Left lobe of liver (tissue), 2 donors: ENCODE data around the gene OR11L1. TPM values are rescaled to one million over a fixed set of nuclear protein-coding genes. Genes with fewer than 3 reads are reported as not detected.

Experiments used
- ATAC-seq: fragments of 200-7000 bp; cut with Tn5 transposase; one replicate; pipeline ENCODE4 v1.9.1; 2020; ENCODE audit warnings: mild to moderate bottlenecking, moderate library complexity
- DNase-seq: peaks from one replicate; pipeline ENCODE4 v3.0.0-alpha.2; 2020; ENCODE audit warnings: low spot score
- total RNA-seq: library from RNA; stranded (reverse); gene quantifications from one replicate; pipeline ENCODE4 v1.2.1, GENCODE V29; 2021
- donor health status: DM: no; HTN: no; CAD: no; lungs with moderate emphysema.
- donor health status: DM: no; HTN: yes; CAD: no.

Gene OR11L1
- total RNA-seq, 1 donor from 2014 or later, result not detected

GRCh38 chr1:247812637-247813036, 29.1 kb downstream of the OR11L1 start:
- no peak for ATAC-seq

GRCh38 chr1:247797518-247797917, 44.2 kb downstream of the OR11L1 start:
- no peak for ATAC-seq
- no peak for DNase-seq

More at GRCh38 chr1:247812637-247813036, 29.1 kb downstream of the OR11L1 start:
- DNase-seq, result no peak

Other genes with a start within 250 kb of the OR11L1 start
- gene OR2G3, start 236.3 kb downstream of the OR11L1 start, total RNA-seq, result not detected
- gene OR13G1, start 162.2 kb downstream of the OR11L1 start, total RNA-seq, result not detected
- gene OR6F1, start 125.2 kb downstream of the OR11L1 start, total RNA-seq, result not detected
- gene OR14K1, start 103.3 kb downstream of the OR11L1 start, total RNA-seq, result not detected
- not detected for gene OR14A2, start 93.8 kb downstream of the OR11L1 start, total RNA-seq
- gene OR1C1, start 81.3 kb downstream of the OR11L1 start, total RNA-seq, result not detected
- gene OR14A16, start 17.8 kb downstream of the OR11L1 start, total RNA-seq, result not detected
- gene TRIM58, start 15.3 kb upstream of the OR11L1 start, total RNA-seq, result 0.18 TPM
- gene OR2W3, start 53.7 kb upstream of the OR11L1 start, total RNA-seq, result not detected
- gene OR2T8, start 78.4 kb upstream of the OR11L1 start, total RNA-seq, result not detected
- gene OR2AJ1, start 83.0 kb upstream of the OR11L1 start, total RNA-seq, result not detected
- not detected for gene OR2L8, start 107.0 kb upstream of the OR11L1 start, total RNA-seq
- not detected for gene OR2AK2, start 123.3 kb upstream of the OR11L1 start, total RNA-seq
- not detected for gene OR2L5, start 171.8 kb upstream of the OR11L1 start, total RNA-seq
- gene OR2L2, start 188.2 kb upstream of the OR11L1 start, total RNA-seq, result 0.05 TPM
- gene OR2L3, start 204.9 kb upstream of the OR11L1 start, total RNA-seq, result not detected